GM12878 (cell line): Measurements from ENCODE around the gene CA11. TPM values are rescaled to one million over a fixed set of nuclear protein-coding genes. Genes with fewer than 3 reads are reported as not detected.

Source experiments
- ATF7 ChIP-seq: fragments of 450-650 bp; IDR thresholded peaks from 2 replicates; pipeline ENCODE4 v1.6.1; 2016; ENCODE audit warnings: low read depth, mild to moderate bottlenecking
- HDGF ChIP-seq: fragments of 450-650 bp; IDR thresholded peaks from 2 replicates; pipeline ENCODE4 v1.6.1; 2016; ENCODE audit warnings: antibody characterized with exemption
- MLLT1 ChIP-seq: fragments of 450-650 bp; IDR thresholded peaks from 2 replicates; pipeline ENCODE4 v1.6.1; 2016; ENCODE audit warnings: mild to moderate bottlenecking
- MTA2 ChIP-seq: fragments of 450-650 bp; IDR thresholded peaks from 2 replicates; pipeline ENCODE4 v1.6.1; 2016; ENCODE audit warnings: low read depth, mild to moderate bottlenecking, moderate library complexity
- MYC ChIP-seq: IDR thresholded peaks from 2 replicates; pipeline ENCODE4 v1.6.1; 2011; ENCODE audit warnings: mild to moderate bottlenecking, low read length, moderate library complexity, inconsistent platforms; ENCODE audit not compliant: insufficient read depth, insufficient replicate concordance, insufficient read length, severe bottlenecking
- NFYA ChIP-seq: IDR thresholded peaks from 2 replicates; pipeline ENCODE4 v1.6.1; 2011; ENCODE audit warnings: low read depth, mild to moderate bottlenecking, low read length, improper control_type of control experiment, borderline replicate concordance
- RB1 ChIP-seq: fragments of 450-650 bp; formaldehyde crosslinking; IDR thresholded peaks from 2 replicates; pipeline ENCODE4 v1.6.1; 2017; ENCODE audit warnings: mild to moderate bottlenecking, borderline replicate concordance
- YY1 ChIP-seq: IDR thresholded peaks from 2 replicates; pipeline ENCODE4 v1.6.1; 2011; ENCODE audit warnings: low read depth, mild to moderate bottlenecking, low read length
- ZNF592 ChIP-seq: fragments of 450-650 bp; IDR thresholded peaks from 2 replicates; pipeline ENCODE4 v1.6.1; 2017; ENCODE audit warnings: mild to moderate bottlenecking, moderate library complexity
- polyA plus RNA-seq, 11 experiments: library from polyadenylated mRNA; depleted of rRNA in 4 of 11; unstranded in 6 of 11; stranded (reverse) in 5 of 11; fragments of >200 nt; fragmentation: Nextera tagmentation in 4 of 11; fragmentation: Illumina TruSeq in 1 of 11; extraction: Ambion mirVana in 4 of 11; extraction: Trizol in 1 of 11; gene quantifications; 1 replicate in 1 of 11; 2 replicates in 10 of 11; pipeline versions ENCODE4 v1.2.1 to v1.2.3, GENCODE V29; 2011 to 2016; ENCODE audit warnings: inconsistent platforms in 2 of 11, missing spikeins in 2 of 11, low read depth in 1 of 11
- total RNA-seq, 4 experiments: library from RNA; depleted of rRNA in 3 of 4; stranded (reverse); fragments of >200 nt in 3 of 4; fragmentation: Illumina TruSeq in 1 of 4; extraction: Trizol in 1 of 4; gene quantifications; 2 replicates each; pipeline versions ENCODE4 v1.2.1 to v1.2.3, GENCODE V29; 2013 to 2021
- TF ChIP-seq, protein P1 (sequence below): IDR thresholded peaks from 2 replicates; pipeline ENCODE4 v1.6.1; 2011; ENCODE audit warnings: low read depth, mild to moderate bottlenecking, low read length, moderate library complexity, borderline replicate concordance; ENCODE audit errors: extremely low read depth

Gene CA11
- total and polyA plus RNA-seq, 10 of the 15 experiments (the other 5 are each of a cell fraction or from before 2014, with no cell fraction given) = 1.7 to 7.5 (median 2.4) TPM

- TF ChIP-seq ZNF592 (no peak), NFYA (no peak), YY1 (no peak), MYC (no peak), HDGF (no peak), MTA2 (peak; percentile 71), MLLT1 (no peak), ATF7 (0 out of 2 replicates have a peak, but pooled peaks have one; percentile 28), RB1 (no peak)
- TF ChIP-seq, protein P1, sequence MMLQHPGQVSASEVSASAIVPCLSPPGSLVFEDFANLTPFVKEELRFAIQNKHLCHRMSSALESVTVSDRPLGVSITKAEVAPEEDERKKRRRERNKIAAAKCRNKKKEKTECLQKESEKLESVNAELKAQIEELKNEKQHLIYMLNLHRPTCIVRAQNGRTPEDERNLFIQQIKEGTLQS = no peak
- TF ChIP-seq, all 136 proteins: peak for 14
Measured at GRCh38 chr19:48627201-48627864, 18.7 kb downstream of the CA11 start (continued).
